ENCODE data around the gene KPNA1. TPM values are rescaled to one million over a fixed set of nuclear protein-coding genes. Genes with fewer than 3 reads are reported as not detected.
A peak's percentile ranks its signal among the peaks of the same experiment; 100 is the strongest.

Gene KPNA1
- total and polyA plus RNA-seq, 8 donors: 39.6 to 71.4 (median 45.0) TPM

DNA sequence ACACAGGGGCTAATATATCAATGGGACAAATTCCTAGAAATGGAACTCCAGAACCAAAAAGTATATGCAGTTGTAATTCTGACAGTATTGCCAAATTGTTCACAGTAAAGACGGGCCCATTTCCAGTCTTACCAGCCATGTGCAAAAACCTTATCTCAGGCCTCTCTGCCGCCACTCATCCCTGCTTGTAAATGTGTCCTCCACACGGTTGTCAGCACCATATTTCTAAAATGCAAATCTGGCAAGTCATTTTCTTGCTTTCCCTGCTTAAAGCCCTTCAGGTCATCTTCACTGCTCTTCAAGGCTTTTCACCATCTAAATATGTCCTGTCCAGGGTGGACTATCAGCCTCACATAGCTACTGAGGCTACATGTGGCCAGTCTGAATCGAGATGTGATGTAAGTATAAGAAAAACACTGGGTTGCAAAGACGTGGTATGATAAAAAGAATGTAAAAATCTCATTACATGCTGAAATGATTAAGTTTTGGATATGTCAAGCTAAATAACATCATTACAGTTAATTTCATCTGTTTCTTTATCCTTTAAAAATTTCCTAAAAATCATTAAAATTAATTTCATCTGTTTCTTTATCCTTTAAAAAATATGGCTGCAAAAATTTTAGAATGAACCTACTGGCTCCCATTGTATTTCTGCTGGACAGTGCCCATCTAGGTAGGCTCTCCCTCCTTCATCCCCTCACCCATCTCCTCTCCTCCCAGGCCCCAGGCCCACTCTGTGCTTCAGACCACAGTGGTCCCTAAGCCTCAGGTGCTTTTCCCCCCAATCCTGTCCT, 48.4 kb upstream of the KPNA1 start:
- intact Hi-C loops (cut with DNase I): loop anchor here in 1 of 2 donors (5.0 kb wide), 1 partner anchor 114 kb away; no protein-coding TSS in a partner anchor
- Histone ChIP-seq H3K27ac (peak overlapping the region; percentile 96 to 98), H3K27me3 (no peaks in the 10 kb centered on the region), H3K36me3 (peaks cover 0 to 41% of the 10 kb centered on the region in 2 donors), H3K4me3 (peak overlapping the region; percentile 81 to 96), H3K9me3 (no peaks in the 10 kb centered on the region), H3K4me1 (peaks cover 15 to 72% of the 10 kb centered on the region in 2 donors)
- ATAC-seq: peak; percentile 2
- no peak for DNase-seq
- TF ChIP-seq, protein P1, sequence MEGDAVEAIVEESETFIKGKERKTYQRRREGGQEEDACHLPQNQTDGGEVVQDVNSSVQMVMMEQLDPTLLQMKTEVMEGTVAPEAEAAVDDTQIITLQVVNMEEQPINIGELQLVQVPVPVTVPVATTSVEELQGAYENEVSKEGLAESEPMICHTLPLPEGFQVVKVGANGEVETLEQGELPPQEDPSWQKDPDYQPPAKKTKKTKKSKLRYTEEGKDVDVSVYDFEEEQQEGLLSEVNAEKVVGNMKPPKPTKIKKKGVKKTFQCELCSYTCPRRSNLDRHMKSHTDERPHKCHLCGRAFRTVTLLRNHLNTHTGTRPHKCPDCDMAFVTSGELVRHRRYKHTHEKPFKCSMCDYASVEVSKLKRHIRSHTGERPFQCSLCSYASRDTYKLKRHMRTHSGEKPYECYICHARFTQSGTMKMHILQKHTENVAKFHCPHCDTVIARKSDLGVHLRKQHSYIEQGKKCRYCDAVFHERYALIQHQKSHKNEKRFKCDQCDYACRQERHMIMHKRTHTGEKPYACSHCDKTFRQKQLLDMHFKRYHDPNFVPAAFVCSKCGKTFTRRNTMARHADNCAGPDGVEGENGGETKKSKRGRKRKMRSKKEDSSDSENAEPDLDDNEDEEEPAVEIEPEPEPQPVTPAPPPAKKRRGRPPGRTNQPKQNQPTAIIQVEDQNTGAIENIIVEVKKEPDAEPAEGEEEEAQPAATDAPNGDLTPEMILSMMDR (IDR thresholded peaks at IDR 0.05): no peak

DNA sequence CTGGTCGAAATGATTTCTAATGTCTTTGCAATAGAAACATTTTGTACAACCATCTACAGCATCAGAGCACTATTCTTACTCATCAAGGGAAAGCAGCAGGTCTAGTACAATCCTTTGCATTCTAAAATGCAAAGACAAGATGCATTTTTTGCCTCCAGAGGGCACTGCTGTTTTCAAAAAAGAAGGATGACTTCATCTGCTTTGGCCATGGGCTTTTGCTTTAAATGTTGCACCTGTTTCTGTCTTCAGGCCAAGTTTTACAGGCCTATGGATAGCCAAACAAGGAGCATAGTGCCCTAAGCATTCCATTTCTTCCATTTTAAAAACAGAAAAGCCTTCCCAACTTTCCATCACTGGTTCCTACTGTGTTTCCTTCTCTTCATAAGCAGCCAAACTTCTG, 45.9 kb upstream of the KPNA1 start:
- peaks cover 0 to 40% of the 10 kb centered on the region in 2 donors for H3K36me3 ChIP-seq
- no peaks in the 10 kb centered on the region for H3K9me3 ChIP-seq
- H3K4me1 ChIP-seq: peaks cover 15 to 47% of the 10 kb centered on the region in 2 donors
- peak; percentile 32 for ATAC-seq
- no peak overlapping the region for H3K4me3 ChIP-seq
- H3K27ac ChIP-seq: peak overlapping the region in 1 of 2 donors; percentile 10
- intact Hi-C loops (cut with DNase I): loop anchor here in 1 of 2 donors (5.0 kb wide), 1 partner anchor 117 kb away; no protein-coding TSS in a partner anchor
- TF ChIP-seq, protein P1 (IDR thresholded peaks at IDR 0.05): peak; percentile 43 to 50
- peak in 2 of 4 donors; percentile 45 to 72 for DNase-seq
- no peaks in the 10 kb centered on the region for H3K27me3 ChIP-seq

DNA sequence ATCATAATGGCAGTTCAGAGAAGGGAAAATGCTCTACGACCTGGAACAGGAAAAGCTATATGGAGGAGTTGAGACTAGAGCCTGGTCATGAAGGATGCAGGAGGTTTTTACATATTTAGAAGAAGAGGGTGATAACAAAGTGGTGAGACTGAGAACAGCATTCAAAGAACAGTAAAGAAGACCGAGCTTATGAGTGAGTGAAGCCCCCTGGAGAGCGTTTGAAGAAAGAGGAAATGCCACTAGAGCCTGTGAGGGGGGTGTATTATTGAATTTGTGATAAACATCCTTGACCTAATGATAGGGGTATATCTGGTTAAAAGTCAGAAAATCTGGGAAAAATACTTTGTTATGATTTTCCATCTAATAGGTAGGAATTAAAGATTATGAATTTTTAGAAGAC, 45.2 kb upstream of the KPNA1 start:
- no peaks in the 10 kb centered on the region for H3K9me3 ChIP-seq
- TF ChIP-seq, protein P1 (IDR thresholded peaks at IDR 0.05): no peak
- H3K4me1 ChIP-seq: peaks cover 15 to 39% of the 10 kb centered on the region in 2 donors
- ATAC-seq (no peak), DNase-seq (no peak)
- peaks cover 0 to 46% of the 10 kb centered on the region in 2 donors for H3K36me3 ChIP-seq
- no peak overlapping the region for H3K4me3 ChIP-seq
- intact Hi-C loops (cut with DNase I): loop anchor here in 1 of 2 donors (5.0 kb wide), 1 partner anchor 117 kb away; no protein-coding TSS in a partner anchor
- H3K27me3 ChIP-seq: no peaks in the 10 kb centered on the region
- H3K27ac ChIP-seq: no peak overlapping the region

DNA sequence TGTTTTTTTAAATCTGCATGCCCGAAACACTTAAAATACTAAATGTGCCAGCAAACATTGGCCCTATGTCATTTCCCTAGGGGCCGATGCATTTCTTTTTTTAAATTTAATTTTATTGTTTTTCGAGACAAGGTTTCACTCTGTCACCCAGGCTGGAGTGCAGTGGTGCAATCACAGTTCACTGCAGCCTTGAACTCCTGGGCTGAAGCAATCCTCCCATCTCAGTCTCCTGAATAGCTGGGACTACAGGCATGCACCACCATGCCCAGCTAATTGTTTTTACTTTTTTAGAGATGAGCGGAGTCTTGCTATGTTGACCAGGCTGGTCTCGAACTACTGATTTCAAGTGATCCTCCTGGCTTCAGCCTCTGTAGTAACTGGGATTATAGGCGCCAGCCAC, 43.9 kb upstream of the KPNA1 start:
- H3K27me3 ChIP-seq: no peaks in the 10 kb centered on the region
- TF ChIP-seq, protein P1 (IDR thresholded peaks at IDR 0.05): no peak
- H3K9me3 ChIP-seq: no peaks in the 10 kb centered on the region
- H3K4me3 ChIP-seq: no peak overlapping the region
- peaks cover 15 to 42% of the 10 kb centered on the region in 2 donors for H3K4me1 ChIP-seq
- DNase-seq (no peak), ATAC-seq (no peak)
- H3K36me3 ChIP-seq: peaks cover 0 to 59% of the 10 kb centered on the region in 2 donors
- no peak overlapping the region for H3K27ac ChIP-seq
- intact Hi-C loops (cut with DNase I): no loop called here

DNA sequence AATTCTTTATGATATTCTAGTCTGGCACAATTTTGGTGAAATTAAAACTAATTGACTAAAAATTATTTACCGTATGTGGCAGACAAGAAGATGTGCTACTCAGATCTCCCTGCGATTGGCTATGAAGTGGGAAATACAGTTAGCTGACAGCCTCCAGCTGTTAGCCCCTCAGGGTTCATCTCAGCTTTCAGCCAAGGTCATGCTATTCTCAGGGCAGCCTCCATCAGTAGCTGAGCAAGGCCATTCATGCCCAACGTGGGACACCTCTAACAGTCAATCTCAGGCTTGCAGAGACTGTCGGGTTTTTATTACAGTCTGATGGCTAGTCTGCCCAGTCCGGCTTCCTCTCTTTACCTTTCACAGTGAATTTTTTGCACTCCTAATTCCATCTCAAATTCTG, 42.6 kb upstream of the KPNA1 start:
- H3K27me3 ChIP-seq: no peaks in the 10 kb centered on the region
- H3K36me3 ChIP-seq: peaks cover 0 to 72% of the 10 kb centered on the region in 2 donors
- intact Hi-C loops (cut with DNase I): no loop called here

More for the DNA sequence above, 42.6 kb upstream of the KPNA1 start:
- Histone ChIP-seq H3K9me3 (no peaks in the 10 kb centered on the region), H3K4me1 (peaks cover 4 to 32% of the 10 kb centered on the region in 2 donors), H3K4me3 (no peak overlapping the region), H3K27ac (no peak overlapping the region)
- TF ChIP-seq, protein P1 (IDR thresholded peaks at IDR 0.05): no peak
- no peak for ATAC-seq
- no peak for DNase-seq

All from left lung (tissue), 10 donors.